HepG2 (cell line): ENCODE measurements around the gene MAN2A2. TPM values are rescaled to one million over a fixed set of nuclear protein-coding genes. Genes with fewer than 3 reads are reported as not detected.

Source experiments
- CEBPG ChIP-seq: IDR thresholded peaks from 2 replicates; pipeline ENCODE4 v1.6.1; 2016
- DR1 ChIP-seq: sonication (generic); formaldehyde crosslinking; IDR thresholded peaks from 2 replicates; pipeline ENCODE4 v1.8.0; 2021; ENCODE audit warnings: mild to moderate bottlenecking, missing genetic modification reagents, inconsistent platforms
- FOXA1 ChIP-seq, 2 experiments: fragments of 450-650 bp in 1 of 2; sonication (generic) in 1 of 2; formaldehyde crosslinking in 1 of 2; IDR thresholded peaks; 2 replicates each; pipeline versions ENCODE4 v1.4.0 to v1.6.1; 2016 to 2020; ENCODE audit warnings: missing genetic modification reagents in 1 of 2
- GATAD2A ChIP-seq: IDR thresholded peaks from 2 replicates; pipeline ENCODE4 v1.6.1; 2016
- GTF2F1 ChIP-seq: fragments of 150-350 bp; IDR thresholded peaks from 2 replicates; pipeline ENCODE4 v1.6.1; 2014; ENCODE audit warnings: low read length
- HOXA3 ChIP-seq: sonication (generic); formaldehyde crosslinking; IDR thresholded peaks from 2 replicates; pipeline ENCODE4 v1.5.0; 2020; ENCODE audit warnings: missing genetic modification reagents
- KDM1A ChIP-seq: IDR thresholded peaks from 2 replicates; pipeline ENCODE4 v1.6.1; 2016; ENCODE audit warnings: missing compliant biosample characterization
- KMT2B ChIP-seq: IDR thresholded peaks from 2 replicates; pipeline ENCODE4 v1.6.1; 2016; ENCODE audit warnings: missing genetic modification reagents, missing compliant biosample characterization
- SMAD3 ChIP-seq: sonication (generic); formaldehyde crosslinking; IDR thresholded peaks from 2 replicates; pipeline ENCODE4 v1.4.0; 2020; ENCODE audit warnings: missing genetic modification reagents
- TAF1 ChIP-seq: sonication (generic); formaldehyde crosslinking; IDR thresholded peaks from 2 replicates; pipeline ENCODE4 v1.4.0; 2020; ENCODE audit warnings: missing genetic modification reagents
- ZIK1 ChIP-seq: sonication (generic); formaldehyde crosslinking; IDR thresholded peaks from 2 replicates; pipeline ENCODE4 v1.5.0; 2020; ENCODE audit warnings: mild to moderate bottlenecking, low read depth, missing genetic modification reagents, borderline replicate concordance
- ZNF296 ChIP-seq: sonication (generic); formaldehyde crosslinking; conservative IDR thresholded peaks from 2 replicates; pipeline ENCODE4 v1.5.0; 2020; ENCODE audit warnings: mild to moderate bottlenecking, missing genetic modification reagents
- ZNF564 ChIP-seq: sonication (generic); formaldehyde crosslinking; IDR thresholded peaks from 2 replicates; pipeline ENCODE4 v1.8.1; 2023; ENCODE audit warnings: mild to moderate bottlenecking, missing genetic modification reagents
- ZNF703 ChIP-seq: sonication (generic); formaldehyde crosslinking; IDR thresholded peaks from 2 replicates; pipeline ENCODE4 v1.5.1; 2020; ENCODE audit warnings: missing genetic modification reagents, mild to moderate bottlenecking, moderate library complexity, borderline replicate concordance
- ZNF772 ChIP-seq: sonication (generic); formaldehyde crosslinking; IDR thresholded peaks from 2 replicates; pipeline ENCODE4 v1.5.0; 2020; ENCODE audit warnings: mild to moderate bottlenecking, missing genetic modification reagents
- ZZZ3 ChIP-seq: sonication (generic); formaldehyde crosslinking; IDR thresholded peaks from 2 replicates; pipeline ENCODE4 v1.4.0; 2020; ENCODE audit warnings: missing genetic modification reagents, mild to moderate bottlenecking, borderline replicate concordance
- polyA plus RNA-seq, 8 experiments: library from polyadenylated mRNA; depleted of rRNA in 3 of 8; stranded (reverse) in 7 of 8; unstranded in 1 of 8; fragments of >200 nt; fragmentation: Illumina TruSeq in 4 of 8; extraction: Trizol in 4 of 8; gene quantifications; 2 replicates each; pipeline versions ENCODE4 v1.2.1 to v1.2.3, GENCODE V29; 2011 to 2016; ENCODE audit warnings: low read depth in 4 of 8, missing spikeins in 1 of 8, mixed read lengths in 1 of 8; ENCODE audit not compliant: insufficient read depth in 1 of 8
- total RNA-seq, 5 experiments: library from RNA; depleted of rRNA; stranded (reverse); fragments of >200 nt; fragmentation: Illumina TruSeq; extraction: Trizol; gene quantifications; 2 replicates each; pipeline ENCODE4 v1.2.3, GENCODE V29; 2016; ENCODE audit warnings: low read depth in 1 of 5
- TF ChIP-seq, protein P1 (sequence below): sonication (generic); formaldehyde crosslinking; IDR thresholded peaks from 2 replicates; pipeline ENCODE4 v1.4.0; 2020; ENCODE audit warnings: missing genetic modification reagents, borderline replicate concordance
- TF ChIP-seq, protein P2 (sequence below): sonication (generic); formaldehyde crosslinking; IDR thresholded peaks from 2 replicates; pipeline ENCODE4 v1.4.0; 2020; ENCODE audit warnings: missing genetic modification reagents
- TF ChIP-seq, protein P3 (sequence below): sonication (generic); formaldehyde crosslinking; conservative IDR thresholded peaks from 2 replicates; pipeline ENCODE4 v1.4.0; 2020; ENCODE audit warnings: missing genetic modification reagents
- TF ChIP-seq, protein P4 (sequence below): sonication (generic); formaldehyde crosslinking; IDR thresholded peaks from 2 replicates; pipeline ENCODE4 v1.4.0; 2020; ENCODE audit warnings: missing genetic modification reagents
- TF ChIP-seq, protein P5 (sequence below): sonication (generic); formaldehyde crosslinking; IDR thresholded peaks from 2 replicates; pipeline ENCODE4 v1.4.0; 2020; ENCODE audit warnings: missing genetic modification reagents

The MAN2A2 gene
- total and polyA plus RNA-seq, 2 of the 13 experiments (the other 11 are each of a cell fraction or from before 2014, with no cell fraction given), result 17.5 to 51.5 TPM

DNA sequence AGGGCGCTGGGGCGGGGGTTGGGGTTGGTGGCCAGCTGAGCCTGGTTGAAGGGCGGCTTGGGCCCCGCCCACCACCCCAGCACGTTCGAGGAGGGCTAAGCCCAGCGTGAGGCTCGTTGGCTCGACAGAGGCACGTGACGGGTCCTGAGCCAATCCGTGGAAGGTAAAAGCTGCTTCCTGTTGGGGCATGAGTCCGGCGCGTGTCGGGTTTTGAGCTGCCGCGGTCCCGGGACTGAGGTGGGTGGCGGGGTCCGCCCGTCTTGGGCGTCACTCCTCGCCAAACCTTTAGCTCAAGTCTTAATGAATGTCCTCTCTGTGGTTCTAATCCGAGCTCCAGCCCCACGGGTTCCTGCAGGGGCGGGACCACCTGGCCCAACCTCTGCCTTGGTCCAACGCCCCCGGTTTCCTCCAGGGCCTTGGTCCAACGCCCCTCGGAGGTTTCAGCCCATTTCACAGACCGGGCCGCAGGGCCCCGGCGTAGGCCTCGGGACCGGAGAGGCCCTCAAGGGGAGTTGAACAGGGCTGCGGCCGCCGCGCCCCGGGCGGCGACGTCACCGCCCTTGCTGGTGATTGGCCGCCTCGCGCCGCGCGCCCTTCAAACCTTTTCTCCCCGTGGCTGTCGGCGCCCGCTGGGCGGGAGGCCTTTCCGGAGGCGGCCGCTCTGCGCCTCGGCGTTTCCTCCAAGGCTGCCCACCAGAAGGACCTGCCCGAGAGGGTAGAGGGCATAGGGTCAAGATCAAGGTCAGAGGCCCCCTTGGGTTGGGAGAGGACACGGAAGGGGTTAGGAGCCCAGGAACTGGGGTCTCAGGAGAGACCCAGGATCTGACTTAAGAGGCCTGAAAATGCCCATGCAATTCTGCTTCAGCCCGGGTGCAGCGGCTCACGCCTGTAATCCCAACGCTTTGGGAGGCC, 51.9 kb downstream of the MAN2A2 start, which contains the start of gene RCCD1 (continued):
- TF ChIP-seq, protein P1, sequence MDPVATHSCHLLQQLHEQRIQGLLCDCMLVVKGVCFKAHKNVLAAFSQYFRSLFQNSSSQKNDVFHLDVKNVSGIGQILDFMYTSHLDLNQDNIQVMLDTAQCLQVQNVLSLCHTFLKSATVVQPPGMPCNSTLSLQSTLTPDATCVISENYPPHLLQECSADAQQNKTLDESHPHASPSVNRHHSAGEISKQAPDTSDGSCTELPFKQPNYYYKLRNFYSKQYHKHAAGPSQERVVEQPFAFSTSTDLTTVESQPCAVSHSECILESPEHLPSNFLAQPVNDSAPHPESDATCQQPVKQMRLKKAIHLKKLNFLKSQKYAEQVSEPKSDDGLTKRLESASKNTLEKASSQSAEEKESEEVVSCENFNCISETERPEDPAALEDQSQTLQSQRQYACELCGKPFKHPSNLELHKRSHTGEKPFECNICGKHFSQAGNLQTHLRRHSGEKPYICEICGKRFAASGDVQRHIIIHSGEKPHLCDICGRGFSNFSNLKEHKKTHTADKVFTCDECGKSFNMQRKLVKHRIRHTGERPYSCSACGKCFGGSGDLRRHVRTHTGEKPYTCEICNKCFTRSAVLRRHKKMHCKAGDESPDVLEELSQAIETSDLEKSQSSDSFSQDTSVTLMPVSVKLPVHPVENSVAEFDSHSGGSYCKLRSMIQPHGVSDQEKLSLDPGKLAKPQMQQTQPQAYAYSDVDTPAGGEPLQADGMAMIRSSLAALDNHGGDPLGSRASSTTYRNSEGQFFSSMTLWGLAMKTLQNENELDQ (CRISPR knock-in tag), result no peak
- TF ChIP-seq ZNF703 (CRISPR knock-in tag) (no peak; the same call in 1 of the 2 replicates), ZIK1 (CRISPR knock-in tag) (0 out of 2 replicates have a peak, but pooled peaks have one; percentile 60), ZNF564 (peak; percentile 31; the same call in 1 of the 2 replicates), KMT2B (CRISPR knock-in tag) (no peak; the same call in 1 of the 2 replicates), GTF2F1 (no peak), ZZZ3 (no peak), SMAD3 (CRISPR knock-in tag) (no peak), GATAD2A (CRISPR knock-in tag) (no peak), HOXA3 (CRISPR knock-in tag) (peak; percentile 73), KDM1A (CRISPR knock-in tag) (0 out of 2 replicates have a peak, but pooled peaks have one; percentile 56), DR1 (CRISPR knock-in tag) (peak; percentile 52; the same call in 1 of the 2 replicates), ZNF772 (peak; percentile 63; the same call in 1 of the 2 replicates), ZNF296 (peak; percentile 50; the same call in 1 of the 2 replicates), CEBPG (CRISPR knock-in tag) (no peak), FOXA1 (IDR thresholded peaks at IDR 0.05) (no peak), FOXA1 (CRISPR knock-in tag; IDR thresholded peaks at IDR 0.05) (no peak; the same call in 1 of the 2 replicates), TAF1 (CRISPR knock-in tag) (peak; percentile 76)
- TF ChIP-seq, protein P2, sequence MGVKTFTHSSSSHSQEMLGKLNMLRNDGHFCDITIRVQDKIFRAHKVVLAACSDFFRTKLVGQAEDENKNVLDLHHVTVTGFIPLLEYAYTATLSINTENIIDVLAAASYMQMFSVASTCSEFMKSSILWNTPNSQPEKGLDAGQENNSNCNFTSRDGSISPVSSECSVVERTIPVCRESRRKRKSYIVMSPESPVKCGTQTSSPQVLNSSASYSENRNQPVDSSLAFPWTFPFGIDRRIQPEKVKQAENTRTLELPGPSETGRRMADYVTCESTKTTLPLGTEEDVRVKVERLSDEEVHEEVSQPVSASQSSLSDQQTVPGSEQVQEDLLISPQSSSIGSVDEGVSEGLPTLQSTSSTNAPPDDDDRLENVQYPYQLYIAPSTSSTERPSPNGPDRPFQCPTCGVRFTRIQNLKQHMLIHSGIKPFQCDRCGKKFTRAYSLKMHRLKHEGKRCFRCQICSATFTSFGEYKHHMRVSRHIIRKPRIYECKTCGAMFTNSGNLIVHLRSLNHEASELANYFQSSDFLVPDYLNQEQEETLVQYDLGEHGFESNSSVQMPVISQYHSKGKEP, result no peak
- TF ChIP-seq, protein P3, sequence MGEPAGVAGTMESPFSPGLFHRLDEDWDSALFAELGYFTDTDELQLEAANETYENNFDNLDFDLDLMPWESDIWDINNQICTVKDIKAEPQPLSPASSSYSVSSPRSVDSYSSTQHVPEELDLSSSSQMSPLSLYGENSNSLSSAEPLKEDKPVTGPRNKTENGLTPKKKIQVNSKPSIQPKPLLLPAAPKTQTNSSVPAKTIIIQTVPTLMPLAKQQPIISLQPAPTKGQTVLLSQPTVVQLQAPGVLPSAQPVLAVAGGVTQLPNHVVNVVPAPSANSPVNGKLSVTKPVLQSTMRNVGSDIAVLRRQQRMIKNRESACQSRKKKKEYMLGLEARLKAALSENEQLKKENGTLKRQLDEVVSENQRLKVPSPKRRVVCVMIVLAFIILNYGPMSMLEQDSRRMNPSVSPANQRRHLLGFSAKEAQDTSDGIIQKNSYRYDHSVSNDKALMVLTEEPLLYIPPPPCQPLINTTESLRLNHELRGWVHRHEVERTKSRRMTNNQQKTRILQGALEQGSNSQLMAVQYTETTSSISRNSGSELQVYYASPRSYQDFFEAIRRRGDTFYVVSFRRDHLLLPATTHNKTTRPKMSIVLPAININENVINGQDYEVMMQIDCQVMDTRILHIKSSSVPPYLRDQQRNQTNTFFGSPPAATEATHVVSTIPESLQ (CRISPR knock-in tag), result no peak
- TF ChIP-seq, protein P4, sequence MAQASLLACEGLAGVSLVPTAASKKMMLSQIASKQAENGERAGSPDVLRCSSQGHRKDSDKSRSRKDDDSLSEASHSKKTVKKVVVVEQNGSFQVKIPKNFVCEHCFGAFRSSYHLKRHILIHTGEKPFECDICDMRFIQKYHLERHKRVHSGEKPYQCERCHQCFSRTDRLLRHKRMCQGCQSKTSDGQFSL, result 0 out of 2 replicates have a peak, but pooled peaks have one; percentile 18
- TF ChIP-seq, protein P5, sequence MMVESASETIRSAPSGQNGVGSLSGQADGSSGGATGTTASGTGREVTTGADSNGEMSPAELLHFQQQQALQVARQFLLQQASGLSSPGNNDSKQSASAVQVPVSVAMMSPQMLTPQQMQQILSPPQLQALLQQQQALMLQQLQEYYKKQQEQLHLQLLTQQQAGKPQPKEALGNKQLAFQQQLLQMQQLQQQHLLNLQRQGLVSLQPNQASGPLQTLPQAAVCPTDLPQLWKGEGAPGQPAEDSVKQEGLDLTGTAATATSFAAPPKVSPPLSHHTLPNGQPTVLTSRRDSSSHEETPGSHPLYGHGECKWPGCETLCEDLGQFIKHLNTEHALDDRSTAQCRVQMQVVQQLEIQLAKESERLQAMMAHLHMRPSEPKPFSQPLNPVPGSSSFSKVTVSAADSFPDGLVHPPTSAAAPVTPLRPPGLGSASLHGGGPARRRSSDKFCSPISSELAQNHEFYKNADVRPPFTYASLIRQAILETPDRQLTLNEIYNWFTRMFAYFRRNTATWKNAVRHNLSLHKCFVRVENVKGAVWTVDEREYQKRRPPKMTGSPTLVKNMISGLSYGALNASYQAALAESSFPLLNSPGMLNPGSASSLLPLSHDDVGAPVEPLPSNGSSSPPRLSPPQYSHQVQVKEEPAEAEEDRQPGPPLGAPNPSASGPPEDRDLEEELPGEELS, result 0 out of 2 replicates have a peak, but pooled peaks have one; percentile 35
